GM19025 (cell line): ENCODE data around the gene MIDN.

Experiments
- ATAC-seq: cut with Tn5 transposase; IDR thresholded peaks from one replicate; pipeline ENCODE4 v1.9.1; 2021; ENCODE audit warnings: mild to moderate bottlenecking, low read depth, moderate library complexity; ENCODE audit not compliant: unreplicated experiment

MIDN gene

DNA sequence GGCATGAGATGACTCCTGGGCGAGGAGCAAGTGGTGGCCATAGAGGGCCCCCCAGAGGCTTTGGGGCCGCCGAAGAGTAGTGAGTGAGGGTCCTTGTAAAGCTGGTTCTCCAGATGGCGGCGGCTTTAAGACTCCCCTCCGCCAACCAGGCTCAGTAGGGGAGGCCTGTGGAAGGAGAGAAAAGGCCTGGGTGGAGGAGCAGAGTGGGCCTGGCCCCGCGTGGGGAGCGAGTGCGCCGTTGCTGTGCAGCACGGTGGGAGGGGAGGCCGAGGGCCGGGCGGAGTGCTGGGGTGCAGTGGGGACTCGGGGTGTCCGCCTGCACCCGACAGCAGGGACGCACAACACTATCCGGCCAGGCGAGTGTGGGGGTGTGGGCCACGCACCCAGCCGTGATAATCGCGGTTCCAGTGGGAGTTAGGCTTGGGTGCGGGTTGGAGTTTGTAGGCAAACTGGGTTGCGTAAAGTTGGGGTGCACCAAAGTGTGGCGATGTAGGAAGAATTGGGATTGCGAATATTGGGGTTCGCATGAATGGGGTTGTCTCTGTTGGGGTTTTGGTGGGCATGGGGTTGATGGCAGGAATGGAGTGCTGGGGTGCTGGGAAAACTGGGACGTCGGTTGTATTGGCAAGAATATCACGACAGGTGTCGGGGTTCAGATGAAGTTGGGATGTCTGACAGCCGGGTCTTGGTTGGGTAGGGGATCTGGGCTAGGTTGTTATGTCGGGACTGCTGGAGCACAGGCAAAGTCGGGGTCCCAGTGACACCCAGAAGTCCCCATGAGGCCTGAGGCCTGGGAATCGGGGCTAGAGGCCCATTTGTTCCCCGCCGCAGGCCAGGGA, 20.1 kb downstream of the MIDN start:
- ATAC-seq: no peak

DNA sequence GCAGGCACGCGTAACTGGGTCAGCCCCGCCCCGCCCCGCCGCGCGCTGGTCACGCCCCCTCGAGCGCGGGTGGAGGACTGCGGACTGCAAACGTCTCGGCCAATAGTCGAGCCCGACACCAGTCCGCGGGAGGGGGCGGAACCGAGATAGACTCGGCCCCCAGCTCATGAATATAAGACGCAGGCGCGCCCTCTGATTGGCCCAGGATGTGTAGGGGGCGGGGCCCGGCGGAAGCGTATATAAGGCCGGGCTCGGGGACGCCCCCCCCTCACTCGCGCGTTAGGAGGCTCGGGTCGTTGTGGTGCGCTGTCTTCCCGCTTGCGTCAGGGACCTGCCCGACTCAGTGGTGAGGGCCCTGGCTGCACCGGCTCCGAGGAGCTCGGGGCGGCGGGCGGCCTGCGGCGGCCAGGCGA, 20.7 kb downstream of the MIDN start, which contains the start of gene CIRBP:
Gene CIRBP, plus strand, starts transcription at position 268 of the 413 bp plus-strand sequence. CDS start 1,602 bp downstream, outside the sequence.
- ATAC-seq: peak; percentile 60

- peak; percentile 24 for ATAC-seq
Measured at GRCh38 chr19:1269478-1270212, 21.3 kb downstream of the MIDN start.

DNA sequence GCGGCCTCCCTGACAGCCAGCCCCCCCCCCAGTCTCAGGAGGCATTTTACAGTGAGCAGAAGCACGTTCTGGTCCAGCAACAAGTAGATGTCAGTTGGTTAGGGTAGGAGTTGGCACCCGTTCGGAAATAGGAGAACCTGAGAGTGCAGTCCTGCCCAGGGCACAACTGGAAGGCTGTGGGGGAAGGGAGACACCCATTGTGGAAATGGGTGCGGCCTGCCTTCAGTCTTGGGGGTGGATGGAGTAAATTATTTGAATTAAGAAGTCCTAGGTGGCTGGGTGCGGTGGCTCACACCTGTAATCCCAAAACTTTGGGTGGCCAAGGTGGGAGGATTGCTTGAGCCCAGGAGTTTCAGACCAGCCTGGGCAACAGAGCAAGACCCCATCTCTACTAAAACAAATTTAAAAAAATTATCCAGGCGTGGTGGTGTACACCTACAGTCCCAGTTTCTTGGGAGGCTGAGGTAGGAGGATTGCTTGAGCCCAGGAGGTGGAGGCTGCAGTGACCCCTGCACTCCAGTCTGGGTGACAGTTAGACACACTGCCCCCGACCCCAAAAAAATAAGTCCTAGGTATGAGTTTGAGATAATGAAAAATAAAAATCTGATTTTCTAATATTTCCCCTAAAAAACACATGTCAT, 21.9 kb downstream of the MIDN start:
- no peak for ATAC-seq

DNA sequence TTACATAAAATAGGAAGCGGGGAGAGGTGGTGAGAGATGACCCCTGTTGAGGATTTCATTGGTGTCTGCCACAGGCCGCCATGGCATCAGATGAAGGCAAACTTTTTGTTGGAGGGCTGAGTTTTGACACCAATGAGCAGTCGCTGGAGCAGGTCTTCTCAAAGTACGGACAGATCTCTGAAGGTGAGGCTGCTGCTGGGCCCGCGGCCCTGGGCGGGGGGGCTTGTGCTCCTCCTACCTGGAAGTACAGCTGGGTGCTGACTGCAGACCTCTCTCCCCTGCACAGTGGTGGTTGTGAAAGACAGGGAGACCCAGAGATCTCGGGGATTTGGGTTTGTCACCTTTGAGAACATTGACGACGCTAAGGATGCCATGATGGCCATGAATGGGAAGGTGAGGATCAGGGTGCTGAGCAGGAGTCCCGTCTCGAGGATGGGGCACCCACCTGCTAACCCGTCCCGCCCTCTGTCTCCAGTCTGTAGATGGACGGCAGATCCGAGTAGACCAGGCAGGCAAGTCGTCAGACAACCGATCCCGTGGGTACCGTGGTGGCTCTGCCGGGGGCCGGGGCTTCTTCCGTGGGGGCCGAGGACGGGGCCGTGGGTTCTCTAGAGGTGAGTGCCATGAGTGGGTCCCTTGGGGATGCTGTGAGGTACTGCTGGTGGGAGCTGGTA, 22.6 kb downstream of the MIDN start:
- ATAC-seq: no peak

DNA sequence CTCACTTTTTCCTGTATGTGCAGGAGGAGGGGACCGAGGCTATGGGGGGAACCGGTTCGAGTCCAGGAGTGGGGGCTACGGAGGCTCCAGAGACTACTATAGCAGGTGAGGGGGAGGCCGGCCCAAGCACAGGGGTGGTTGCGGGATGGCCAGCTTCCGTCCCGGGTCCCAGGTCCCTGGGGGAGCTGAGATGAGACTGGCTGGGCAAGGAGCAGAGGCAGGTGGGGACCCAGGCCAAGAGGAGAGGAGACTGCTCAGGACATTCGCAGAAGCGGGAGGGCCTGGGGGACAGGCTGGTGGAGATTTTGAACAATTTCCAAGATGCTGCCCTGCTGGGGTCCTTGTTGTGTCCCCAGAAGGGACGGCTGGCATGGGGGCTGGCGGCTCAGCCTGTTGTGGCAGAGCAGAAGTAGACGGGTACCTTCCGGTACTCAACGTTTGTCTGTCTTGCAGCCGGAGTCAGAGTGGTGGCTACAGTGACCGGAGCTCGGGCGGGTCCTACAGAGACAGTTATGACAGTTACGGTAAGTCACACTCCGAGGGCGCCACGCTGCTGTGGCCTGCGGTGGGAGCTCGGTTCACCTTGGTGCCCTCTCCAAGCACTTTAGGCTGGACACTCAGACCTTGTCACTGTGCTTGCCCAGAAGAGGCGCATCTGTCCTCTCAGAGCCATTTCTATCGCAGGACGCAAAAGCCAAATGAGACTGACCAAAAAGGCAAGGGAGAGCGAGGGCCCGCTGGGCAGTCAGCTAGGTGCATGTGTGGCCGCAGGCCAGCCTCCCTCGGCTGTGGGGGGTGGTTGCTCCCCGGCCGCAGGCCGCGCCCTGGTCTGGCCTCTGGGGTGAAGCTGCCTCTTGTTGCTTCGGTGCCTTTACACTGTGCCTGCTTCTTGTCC, 23.4 kb downstream of the MIDN start:
- ATAC-seq: no peak

- ATAC-seq: no peak
Measured at GRCh38 chr19:1272423-1273262, 24.3 kb downstream of the MIDN start.

DNA sequence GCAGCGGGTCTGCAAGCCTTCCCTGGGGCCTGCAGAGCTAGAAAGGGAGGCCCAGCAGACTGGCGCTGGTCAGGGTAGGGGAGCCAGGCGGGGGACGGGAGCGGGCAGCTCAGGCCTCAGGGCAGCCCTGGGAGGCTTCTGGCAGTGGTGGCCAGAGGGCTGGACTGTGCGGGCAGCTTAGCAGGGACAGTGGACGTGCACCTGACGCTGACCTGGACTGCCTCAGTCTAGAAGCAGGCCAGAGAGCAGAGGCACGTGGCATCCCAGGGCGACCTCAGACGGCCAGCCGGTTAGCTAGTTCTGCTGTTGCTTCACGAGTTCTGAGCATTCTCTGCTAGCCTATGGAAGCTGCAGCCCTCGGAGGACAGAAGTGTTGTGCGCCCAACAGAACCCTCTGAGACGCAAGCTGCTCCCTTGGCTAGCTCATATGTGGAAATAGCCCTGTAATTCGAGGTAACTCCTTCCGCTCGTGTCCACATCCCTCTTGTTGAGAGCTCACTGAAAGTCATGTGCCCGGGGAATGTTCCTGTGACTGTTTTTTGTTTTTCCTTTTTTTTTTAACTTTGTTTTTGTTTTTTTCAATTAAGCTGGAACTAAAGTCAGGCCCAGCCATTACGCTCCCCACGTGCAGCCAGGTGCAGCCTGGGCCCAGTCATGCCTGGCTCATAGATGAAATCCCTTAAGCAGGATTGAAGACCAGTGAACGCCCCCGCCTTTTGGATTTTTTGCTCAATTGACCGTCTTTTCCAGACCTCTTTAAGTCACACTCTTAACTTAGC, 25.1 kb downstream of the MIDN start:
- ATAC-seq: no peak

- no peak for ATAC-seq
Measured at GRCh38 chr19:1274081-1274851, 25.9 kb downstream of the MIDN start.

DNA sequence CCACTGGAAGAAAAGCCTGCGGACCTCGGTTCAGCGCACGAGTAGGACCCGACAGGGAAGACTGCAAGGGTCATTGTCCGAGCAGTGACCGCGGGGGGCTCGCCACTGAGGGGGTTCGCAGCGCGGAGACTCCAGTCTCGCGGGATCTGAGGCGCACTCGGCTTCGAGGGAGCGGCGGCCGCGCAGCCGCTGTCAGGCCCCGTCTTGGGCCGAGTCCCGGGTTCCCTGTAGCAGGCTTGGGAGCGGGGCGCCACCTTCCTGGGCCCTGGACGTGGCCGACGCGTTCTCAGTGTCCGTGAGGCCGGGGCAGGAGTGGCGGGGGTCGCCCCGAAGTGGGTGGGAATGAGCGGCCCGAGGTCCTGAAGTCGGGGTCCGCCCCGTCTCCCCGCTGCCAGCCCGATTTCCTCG, 26.5 kb downstream of the MIDN start:
- ATAC-seq: no peak

GRCh38 chr19:1275260-1275975, 27.0 kb downstream of the MIDN start, which contains the start of gene FAM174C:
TSS of gene FAM174C (plus strand) at chr19:1275530. CDS start at chr19:1275550, 20 bp downstream.
- peak; percentile 80 for ATAC-seq

DNA sequence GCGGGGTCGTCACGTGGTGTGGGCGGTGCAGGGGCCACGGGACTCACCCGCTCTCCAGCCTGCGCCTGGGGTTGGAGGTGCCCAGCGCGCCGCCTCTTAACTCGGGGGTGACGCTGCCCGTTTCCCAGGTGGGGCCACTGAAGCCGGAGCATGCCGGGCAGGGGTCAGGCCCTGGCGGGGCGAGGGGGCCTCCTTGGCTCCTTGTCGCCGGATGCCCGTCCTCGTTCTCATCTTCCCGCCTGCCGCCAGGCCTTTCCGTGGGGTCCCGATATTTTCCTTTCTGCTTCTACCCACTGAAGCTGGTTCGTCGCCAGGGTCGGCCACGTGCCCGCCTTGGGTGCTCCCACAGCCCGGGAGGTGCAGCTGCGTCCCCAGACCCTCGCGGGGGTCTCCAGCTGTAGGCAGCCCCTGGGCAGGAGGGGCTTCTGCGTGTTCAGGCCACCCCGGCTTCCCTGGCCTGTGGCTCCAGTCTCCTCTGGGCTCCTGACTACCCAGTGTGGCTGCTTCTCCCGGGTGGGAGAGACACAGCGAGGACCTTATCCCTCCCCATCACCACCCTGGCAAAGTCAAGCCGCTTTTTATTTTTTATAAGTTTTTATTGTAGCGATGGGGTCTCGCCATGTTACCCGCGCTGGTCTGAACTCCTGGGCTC, 27.7 kb downstream of the MIDN start:
- ATAC-seq: no peak

DNA sequence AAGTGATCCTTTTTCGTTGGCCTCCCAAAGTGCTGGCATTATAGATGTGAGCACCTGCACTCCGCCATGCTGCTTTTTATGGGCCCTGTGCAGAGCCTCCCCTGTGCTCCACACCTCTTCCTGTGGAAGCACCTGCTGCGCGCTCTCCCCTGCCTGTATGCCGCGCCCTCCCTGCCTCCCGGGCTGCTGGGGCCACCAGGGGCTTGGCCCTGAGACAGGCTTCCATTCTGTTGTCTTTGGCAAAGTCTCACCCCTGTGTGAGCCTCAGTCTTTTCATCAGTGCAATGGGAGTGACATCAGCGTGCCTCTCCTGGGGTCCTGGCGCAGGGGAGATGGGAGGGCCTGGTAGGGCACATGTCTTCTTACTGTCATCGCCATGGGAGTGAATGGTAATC, 28.2 kb downstream of the MIDN start:
- ATAC-seq: no peak

DNA sequence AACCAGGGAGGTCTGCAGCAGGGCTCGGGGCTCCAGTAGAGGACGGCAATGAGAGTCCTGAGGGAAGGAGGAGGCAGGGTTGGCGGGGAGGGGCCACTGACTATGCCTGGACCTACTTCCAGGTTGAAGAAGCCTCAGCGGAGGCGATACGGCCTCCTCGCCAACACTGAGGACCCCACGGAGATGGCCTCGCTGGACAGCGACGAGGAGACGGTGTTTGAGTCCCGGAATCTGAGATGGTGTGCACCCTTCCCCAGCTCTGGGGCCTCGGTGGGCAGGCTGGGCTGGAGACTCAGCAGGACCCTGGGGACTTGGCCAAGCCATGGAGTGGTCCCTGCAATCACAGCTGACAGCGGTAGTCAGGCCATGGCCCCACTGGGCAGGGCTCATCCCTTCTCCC, 28.7 kb downstream of the MIDN start:
- no peak for ATAC-seq

DNA sequence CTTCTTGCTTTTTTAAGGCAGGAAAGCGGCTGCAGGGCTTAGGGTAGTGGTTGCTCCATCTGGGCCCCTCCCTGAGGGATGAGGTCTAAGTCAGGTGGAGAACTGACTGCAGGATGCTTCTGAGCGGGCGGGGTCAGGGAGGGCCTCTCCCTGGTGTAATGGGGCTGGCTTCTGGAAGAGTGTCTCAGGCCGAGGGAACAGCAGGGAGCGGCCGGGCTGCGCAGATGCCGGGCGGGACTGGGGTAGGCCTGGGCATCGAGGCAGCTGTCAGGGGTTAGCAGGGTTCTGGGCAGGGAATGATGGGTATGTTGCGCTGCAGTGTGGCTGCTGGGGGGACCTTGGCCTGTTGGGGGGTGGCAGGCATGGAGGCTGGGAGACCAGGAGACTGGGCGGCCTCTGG, 29.7 kb downstream of the MIDN start:
- no peak for ATAC-seq
